HG02943 (cell line): ENCODE measurements around the gene SMARCD3.

Experiments
- ATAC-seq: cut with Tn5 transposase; IDR thresholded peaks from one replicate; pipeline ENCODE4 v1.9.1; 2021; ENCODE audit warnings: mild to moderate bottlenecking, low read depth, moderate library complexity; ENCODE audit not compliant: unreplicated experiment

SMARCD3 gene

GRCh38 chr7:151273651-151274390 lies 25.3 kb upstream of the SMARCD3 start:
- ATAC-seq = no peak

GRCh38 chr7:151272877-151273276 lies 24.4 kb upstream of the SMARCD3 start:
- ATAC-seq = no peak

GRCh38 chr7:151272405-151272804 lies 23.9 kb upstream of the SMARCD3 start:
- no peak for ATAC-seq

DNA sequence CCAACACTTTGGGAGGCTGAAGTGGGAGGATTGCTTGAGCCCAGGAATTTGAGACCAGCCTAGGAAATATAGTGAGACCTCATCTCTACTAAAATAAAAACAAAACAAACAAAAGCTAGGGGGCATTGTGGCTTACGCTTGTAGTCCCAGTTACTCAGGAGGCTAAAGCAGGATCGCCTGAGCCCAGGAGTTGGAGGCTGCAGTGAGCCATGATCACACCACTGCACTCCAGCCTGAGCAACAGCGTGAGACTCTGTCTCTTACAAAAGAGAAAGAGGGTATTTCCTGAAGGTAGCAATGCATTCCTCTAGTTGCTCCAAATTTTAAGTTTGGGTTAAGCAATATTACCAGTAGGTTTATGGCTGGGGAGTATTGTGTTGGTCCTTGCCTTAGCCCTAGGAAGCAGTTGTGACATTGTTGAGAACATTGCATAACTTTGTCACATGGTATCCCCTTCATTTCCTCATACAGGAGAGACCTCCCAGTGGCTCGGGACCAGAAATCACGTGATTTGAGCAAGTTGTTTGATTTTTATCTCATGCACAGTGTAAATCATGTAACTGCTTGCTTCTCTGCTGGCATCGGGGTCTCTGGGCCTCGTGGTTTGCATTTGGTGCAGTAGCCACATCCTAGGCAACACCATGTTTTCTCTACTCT lies 23.3 kb upstream of the SMARCD3 start:
- ATAC-seq = no peak

DNA sequence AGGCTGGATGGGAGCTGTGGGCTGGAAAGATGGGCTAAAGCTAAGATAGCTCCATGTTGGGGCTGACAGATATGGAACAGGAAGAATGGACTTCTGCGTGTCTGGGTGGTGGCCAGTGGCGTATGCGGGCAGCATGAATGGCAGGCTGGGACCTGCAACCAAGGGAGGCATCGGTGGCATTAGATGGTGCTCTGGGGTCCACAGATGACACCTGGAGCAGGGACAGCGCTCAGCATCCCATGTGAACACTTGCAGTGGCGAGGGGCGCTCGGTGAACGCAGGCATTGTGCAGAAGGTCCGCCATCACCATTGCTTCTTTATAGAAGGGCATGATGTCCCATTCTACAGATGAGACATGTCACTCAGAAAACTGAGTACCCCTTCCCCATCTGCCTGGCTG lies 21.0 kb upstream of the SMARCD3 start:
- no peak for ATAC-seq

GRCh38 chr7:151265351-151265931 lies 16.9 kb upstream of the SMARCD3 start:
- ATAC-seq = no peak

DNA sequence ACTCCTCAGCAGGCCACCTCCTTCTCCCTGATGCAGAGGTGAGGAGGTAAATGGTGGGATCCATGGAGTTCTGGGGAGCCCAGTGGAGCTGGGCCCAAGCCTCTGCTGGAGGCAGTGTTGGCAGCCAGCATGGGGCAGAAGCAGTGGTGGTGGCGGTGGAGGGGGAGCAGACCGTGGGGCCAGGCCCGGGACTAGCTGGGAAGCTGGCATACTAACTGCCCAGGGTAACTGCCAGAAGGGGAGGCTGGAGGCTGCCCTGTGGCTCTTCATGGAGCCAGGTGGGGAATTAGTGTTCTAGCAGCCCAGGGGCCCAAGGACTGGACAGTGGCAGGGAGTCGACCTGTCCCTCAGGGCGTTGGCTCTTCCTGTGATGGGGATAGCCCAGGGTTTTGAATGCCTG lies 16.1 kb upstream of the SMARCD3 start:
- no peak for ATAC-seq

DNA sequence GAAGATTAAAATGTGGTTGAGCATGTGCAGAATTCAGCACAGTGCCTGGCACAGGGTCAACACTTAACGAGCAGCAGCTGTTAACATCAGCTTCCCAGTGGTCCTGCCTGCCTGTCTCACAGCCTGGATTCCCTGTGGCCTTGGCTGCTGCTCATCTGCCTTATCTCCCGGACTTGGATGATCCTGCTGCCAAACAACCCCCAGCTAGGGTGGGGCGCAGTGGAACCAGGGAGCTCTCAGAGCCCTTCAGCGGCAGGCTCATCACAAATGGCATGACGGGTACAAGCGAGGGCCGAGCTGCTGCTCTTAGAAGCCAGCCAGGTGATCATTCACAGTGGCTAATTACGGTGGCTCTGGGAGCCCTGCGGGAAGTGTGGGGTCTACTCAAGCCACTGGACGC lies 13.0 kb upstream of the SMARCD3 start:
- ATAC-seq = no peak

DNA sequence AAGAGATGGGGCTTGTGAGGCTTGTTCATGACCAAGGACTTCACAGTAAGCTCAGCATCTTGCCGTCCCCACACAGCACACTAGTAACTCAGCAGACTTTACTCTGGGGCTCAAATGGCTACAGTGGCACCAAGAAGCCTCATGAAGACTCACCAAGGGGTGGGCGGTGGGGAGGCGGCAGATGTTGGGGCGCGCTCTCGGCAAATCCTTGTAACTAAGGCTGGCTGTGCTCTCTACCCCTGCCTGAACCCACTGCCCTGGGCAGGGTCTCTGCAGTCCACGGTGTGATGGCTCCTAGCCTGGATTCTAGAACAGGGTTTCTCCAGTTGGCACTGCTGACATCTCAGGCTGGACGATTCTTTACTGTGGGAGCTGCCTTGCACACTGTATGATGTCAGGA lies 12.4 kb upstream of the SMARCD3 start:
- no peak for ATAC-seq

- no peak for ATAC-seq
Measured at GRCh38 chr7:151260471-151260870, 12.0 kb upstream of the SMARCD3 start.

GRCh38 chr7:151257990-151258389 lies 9.5 kb upstream of the SMARCD3 start:
- no peak for ATAC-seq

GRCh38 chr7:151256410-151257045 lies 8.0 kb upstream of the SMARCD3 start:
- ATAC-seq = no peak

DNA sequence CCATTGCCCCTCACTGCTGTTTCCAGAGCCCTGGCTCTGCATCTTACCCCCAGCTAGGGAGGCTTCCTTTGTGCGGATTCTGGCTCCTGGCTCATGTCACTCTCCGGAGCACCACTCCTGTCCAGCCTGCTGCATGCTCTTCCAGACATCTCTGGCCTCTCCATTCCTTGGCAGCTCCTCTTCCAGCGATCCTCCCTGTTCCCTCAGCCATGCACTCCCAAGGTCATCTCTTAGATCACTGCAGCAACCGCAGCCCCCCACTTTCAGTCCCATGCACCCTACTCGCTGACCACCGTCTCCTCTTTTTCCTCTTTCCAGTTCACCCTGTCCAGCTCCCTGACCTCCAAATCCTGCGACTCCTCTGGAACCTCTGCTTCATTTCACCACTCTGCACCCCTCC lies 6.9 kb upstream of the SMARCD3 start:
- no peak for ATAC-seq

DNA sequence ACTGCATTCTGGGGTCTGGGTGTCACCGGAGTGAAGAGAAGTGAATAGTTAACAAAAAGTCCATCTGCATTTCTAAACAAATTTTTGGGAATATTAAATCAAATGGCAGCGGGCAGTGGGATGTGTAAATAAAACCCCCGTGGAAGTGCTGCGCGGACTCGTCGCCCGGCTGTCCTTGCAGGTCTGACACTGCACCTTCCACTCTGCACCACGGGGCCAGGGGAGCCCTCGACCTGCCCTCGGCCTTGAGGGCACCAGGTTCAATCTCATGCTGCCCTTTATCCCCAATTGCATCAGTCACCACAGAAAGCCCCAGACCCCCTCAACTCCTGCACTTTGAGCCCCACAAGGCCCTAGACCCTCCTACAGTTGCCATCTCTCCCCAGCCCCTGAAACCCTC lies 6.4 kb upstream of the SMARCD3 start:
- ATAC-seq = no peak

GRCh38 chr7:151254316-151254715 lies 5.8 kb upstream of the SMARCD3 start:
- no peak for ATAC-seq

DNA sequence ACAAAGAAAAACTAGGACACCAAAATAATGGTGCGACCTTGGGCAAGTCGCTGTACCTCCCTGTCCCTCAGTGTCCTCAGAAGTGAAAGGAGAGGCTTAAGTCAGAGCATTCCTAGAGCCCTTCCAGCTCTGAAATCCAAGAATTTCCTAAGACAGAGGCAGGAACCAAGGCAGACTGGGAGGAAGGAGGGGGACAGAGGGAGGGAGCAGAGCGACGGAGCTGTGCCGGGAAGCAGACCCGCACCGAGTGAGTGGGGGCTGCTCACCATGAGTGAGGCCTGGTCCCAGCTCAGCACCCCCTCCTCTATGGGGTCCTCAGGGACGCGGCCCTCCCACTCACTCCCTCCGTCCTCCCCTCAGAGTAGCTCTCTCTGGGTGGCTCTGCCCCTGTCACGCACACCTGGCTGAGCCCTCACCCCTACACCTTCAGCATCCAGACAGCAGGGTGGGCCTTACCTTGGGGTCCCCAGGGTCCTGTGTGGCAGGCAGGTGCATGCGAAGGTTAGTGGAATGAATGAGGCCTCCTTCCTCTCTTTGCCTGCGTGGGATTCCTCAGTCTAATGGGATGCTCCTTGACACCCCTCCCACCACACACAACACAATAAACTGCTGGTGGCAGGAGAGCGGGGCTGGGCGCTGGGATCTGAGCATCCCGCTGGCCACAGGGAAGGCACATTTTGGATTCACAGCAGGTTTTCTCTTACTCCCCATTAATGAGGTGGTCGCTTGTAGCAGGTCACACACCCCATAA lies 4.6 kb upstream of the SMARCD3 start:
- no peak for ATAC-seq

- no peak for ATAC-seq
Measured at GRCh38 chr7:151252561-151252835, 4.0 kb upstream of the SMARCD3 start.

DNA sequence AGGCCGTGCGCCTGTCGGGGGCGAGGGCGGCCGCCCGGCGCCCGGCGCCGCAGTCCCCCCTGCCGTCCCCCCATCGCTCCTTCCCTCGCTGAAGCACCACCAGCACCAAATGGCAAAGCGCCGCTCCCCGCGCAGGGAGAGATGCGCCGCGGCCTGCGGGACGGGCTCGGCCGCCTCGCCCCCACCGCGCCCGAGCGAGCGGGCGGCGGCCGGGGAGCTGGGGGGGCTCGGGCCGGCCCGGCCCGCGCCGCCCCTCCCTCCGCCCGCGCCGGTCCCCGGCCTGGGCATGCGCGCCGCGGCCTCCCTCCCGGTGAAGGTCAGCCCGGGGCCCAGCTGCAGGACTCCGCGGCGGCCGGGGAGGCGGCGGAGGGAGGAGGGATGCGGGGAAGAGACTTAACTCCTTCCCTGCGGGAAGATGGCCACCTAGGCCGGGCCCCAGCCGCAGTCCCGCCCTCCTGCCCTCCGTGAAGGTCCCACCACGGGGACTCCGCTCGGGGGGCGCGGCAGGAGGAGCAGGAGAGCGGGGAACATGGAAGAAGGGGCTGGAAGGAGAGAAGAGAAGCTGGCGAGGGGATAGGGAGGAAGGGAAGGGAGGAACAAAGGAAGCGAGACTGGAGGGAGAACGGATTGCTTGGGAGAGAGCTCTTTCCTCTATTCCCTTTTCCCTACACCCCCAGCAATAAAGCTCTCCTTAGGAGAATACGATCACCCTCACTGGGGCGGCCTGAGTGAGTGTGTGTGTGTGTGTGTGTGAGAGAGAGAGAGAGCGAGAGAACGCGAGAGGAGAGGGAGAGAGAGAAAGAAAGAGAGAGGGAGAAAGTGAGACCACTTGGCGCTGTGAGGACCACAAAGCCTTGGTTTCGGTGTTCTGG lies 3.4 kb upstream of the SMARCD3 start:
- ATAC-seq = no peak

DNA sequence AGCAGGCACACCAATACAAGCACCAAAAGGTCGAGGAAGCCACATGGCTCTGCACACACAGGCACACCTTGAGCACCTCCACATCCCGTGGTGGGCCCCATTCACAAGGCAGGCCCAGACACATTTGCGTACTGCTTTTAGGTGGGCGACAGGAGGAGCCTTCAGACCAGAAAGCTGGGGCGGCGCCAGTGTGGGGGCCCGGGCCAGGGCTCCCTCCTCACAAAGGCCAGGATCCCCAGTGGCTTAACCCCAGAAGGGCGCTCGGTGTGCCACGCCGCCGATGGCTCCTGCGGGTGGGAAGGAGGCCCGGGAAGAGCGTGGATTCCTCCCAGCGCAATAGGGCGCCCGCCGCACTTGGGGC lies 2.8 kb upstream of the SMARCD3 start:
- ATAC-seq = no peak
